ENCODE measurements around the gene CLCN5. TPM values are rescaled to one million over a fixed set of nuclear protein-coding genes. Genes with fewer than 3 reads are reported as not detected.

Gene CLCN5
- total and polyA plus RNA-seq, 2 experiments from 2014 or later: 3.7 to 13.6 TPM

DNA sequence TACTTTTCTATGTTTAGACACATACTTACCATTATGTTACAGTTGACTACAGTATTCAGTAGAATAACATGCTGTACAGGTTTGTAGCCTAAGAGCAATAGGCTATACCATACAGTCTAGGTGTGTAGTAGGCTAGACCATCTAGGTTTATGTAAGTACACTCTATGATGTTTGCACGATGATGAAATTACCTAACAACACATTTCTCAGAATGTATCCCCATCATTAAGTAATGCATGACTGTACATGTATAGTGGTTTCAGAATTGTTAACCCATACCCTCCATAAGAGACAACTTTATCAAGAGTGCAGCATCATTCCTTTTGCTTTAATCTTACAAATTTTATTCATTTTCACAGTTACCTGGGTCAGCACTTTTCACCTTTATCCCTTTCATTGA is 126.8 kb downstream of the CLCN5 start:
- H4K20me1 ChIP-seq (replicated peaks; ENCODE audit: insufficient read depth): no peaks in the 10 kb centered on the region
- H3K27ac ChIP-seq (ENCODE audit: low read depth): no peak overlapping the region
- peaks cover 2% of the 10 kb centered on the region for H3K27me3 Mint-ChIP-seq (ENCODE audit: insufficient read depth, low read depth, poor library complexity)
- H3K36me3 ChIP-seq (ENCODE audit: insufficient read depth): no peaks in the 10 kb centered on the region
- peaks cover 18% of the 10 kb centered on the region; the same call in 2 of the 3 replicates for H3K4me1 Mint-ChIP-seq
- no peaks in the 10 kb centered on the region for H3K9me3 Mint-ChIP-seq
- H3K4me2 ChIP-seq: no peak overlapping the region
- H3K79me2 ChIP-seq (replicated peaks; ENCODE audit: insufficient read depth): no peaks in the 10 kb centered on the region
- no peaks in the 10 kb centered on the region for H3K27me3 ChIP-seq (ENCODE audit: insufficient read depth)
- no peak for DNase-seq (ENCODE audit: low spot score)
- H2AFZ ChIP-seq: no peak overlapping the region
- H3K27ac Mint-ChIP-seq: no peak overlapping the region
- H3K36me3 Mint-ChIP-seq (ENCODE audit: low read depth): no peaks in the 10 kb centered on the region
- H3K4me1 ChIP-seq (ENCODE audit: insufficient read depth): peaks cover 5% of the 10 kb centered on the region; the same call in 1 of the 2 replicates
- no peak overlapping the region for H3K4me3 Mint-ChIP-seq
- no peak overlapping the region for H3K4me3 ChIP-seq
- TF ChIP-seq ZNF331 (CRISPR knock-in tag; IDR thresholded peaks at IDR 0.05; ENCODE audit: low read depth) (no peak), NANOG (IDR thresholded peaks at IDR 0.05; ENCODE audit: borderline replicate concordance) (no peak), STAT1 (IDR thresholded peaks at IDR 0.05; ENCODE audit: unreplicated experiment) (no peak), EZH2 (IDR thresholded peaks at IDR 0.05; ENCODE audit: low read depth, unreplicated experiment) (no peak), POLR2AphosphoS5 (IDR thresholded peaks at IDR 0.05; ENCODE audit: low read depth) (no peak), ZNF114 (CRISPR knock-in tag; IDR thresholded peaks at IDR 0.05) (no peak), EZH2phosphoT487 (IDR thresholded peaks at IDR 0.05; ENCODE audit: unreplicated experiment) (no peak), JUNB (IDR thresholded peaks at IDR 0.05; ENCODE audit: unreplicated experiment) (no peak), CREB1 (CRISPR knock-in tag; IDR thresholded peaks at IDR 0.05; ENCODE audit: low read depth) (no peak)
- TF ChIP-seq, protein P1, sequence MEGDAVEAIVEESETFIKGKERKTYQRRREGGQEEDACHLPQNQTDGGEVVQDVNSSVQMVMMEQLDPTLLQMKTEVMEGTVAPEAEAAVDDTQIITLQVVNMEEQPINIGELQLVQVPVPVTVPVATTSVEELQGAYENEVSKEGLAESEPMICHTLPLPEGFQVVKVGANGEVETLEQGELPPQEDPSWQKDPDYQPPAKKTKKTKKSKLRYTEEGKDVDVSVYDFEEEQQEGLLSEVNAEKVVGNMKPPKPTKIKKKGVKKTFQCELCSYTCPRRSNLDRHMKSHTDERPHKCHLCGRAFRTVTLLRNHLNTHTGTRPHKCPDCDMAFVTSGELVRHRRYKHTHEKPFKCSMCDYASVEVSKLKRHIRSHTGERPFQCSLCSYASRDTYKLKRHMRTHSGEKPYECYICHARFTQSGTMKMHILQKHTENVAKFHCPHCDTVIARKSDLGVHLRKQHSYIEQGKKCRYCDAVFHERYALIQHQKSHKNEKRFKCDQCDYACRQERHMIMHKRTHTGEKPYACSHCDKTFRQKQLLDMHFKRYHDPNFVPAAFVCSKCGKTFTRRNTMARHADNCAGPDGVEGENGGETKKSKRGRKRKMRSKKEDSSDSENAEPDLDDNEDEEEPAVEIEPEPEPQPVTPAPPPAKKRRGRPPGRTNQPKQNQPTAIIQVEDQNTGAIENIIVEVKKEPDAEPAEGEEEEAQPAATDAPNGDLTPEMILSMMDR (conservative IDR thresholded peaks at IDR 0.05; ENCODE audit: low read depth in 2 of 2): no peak
- TF ChIP-seq, protein P2, sequence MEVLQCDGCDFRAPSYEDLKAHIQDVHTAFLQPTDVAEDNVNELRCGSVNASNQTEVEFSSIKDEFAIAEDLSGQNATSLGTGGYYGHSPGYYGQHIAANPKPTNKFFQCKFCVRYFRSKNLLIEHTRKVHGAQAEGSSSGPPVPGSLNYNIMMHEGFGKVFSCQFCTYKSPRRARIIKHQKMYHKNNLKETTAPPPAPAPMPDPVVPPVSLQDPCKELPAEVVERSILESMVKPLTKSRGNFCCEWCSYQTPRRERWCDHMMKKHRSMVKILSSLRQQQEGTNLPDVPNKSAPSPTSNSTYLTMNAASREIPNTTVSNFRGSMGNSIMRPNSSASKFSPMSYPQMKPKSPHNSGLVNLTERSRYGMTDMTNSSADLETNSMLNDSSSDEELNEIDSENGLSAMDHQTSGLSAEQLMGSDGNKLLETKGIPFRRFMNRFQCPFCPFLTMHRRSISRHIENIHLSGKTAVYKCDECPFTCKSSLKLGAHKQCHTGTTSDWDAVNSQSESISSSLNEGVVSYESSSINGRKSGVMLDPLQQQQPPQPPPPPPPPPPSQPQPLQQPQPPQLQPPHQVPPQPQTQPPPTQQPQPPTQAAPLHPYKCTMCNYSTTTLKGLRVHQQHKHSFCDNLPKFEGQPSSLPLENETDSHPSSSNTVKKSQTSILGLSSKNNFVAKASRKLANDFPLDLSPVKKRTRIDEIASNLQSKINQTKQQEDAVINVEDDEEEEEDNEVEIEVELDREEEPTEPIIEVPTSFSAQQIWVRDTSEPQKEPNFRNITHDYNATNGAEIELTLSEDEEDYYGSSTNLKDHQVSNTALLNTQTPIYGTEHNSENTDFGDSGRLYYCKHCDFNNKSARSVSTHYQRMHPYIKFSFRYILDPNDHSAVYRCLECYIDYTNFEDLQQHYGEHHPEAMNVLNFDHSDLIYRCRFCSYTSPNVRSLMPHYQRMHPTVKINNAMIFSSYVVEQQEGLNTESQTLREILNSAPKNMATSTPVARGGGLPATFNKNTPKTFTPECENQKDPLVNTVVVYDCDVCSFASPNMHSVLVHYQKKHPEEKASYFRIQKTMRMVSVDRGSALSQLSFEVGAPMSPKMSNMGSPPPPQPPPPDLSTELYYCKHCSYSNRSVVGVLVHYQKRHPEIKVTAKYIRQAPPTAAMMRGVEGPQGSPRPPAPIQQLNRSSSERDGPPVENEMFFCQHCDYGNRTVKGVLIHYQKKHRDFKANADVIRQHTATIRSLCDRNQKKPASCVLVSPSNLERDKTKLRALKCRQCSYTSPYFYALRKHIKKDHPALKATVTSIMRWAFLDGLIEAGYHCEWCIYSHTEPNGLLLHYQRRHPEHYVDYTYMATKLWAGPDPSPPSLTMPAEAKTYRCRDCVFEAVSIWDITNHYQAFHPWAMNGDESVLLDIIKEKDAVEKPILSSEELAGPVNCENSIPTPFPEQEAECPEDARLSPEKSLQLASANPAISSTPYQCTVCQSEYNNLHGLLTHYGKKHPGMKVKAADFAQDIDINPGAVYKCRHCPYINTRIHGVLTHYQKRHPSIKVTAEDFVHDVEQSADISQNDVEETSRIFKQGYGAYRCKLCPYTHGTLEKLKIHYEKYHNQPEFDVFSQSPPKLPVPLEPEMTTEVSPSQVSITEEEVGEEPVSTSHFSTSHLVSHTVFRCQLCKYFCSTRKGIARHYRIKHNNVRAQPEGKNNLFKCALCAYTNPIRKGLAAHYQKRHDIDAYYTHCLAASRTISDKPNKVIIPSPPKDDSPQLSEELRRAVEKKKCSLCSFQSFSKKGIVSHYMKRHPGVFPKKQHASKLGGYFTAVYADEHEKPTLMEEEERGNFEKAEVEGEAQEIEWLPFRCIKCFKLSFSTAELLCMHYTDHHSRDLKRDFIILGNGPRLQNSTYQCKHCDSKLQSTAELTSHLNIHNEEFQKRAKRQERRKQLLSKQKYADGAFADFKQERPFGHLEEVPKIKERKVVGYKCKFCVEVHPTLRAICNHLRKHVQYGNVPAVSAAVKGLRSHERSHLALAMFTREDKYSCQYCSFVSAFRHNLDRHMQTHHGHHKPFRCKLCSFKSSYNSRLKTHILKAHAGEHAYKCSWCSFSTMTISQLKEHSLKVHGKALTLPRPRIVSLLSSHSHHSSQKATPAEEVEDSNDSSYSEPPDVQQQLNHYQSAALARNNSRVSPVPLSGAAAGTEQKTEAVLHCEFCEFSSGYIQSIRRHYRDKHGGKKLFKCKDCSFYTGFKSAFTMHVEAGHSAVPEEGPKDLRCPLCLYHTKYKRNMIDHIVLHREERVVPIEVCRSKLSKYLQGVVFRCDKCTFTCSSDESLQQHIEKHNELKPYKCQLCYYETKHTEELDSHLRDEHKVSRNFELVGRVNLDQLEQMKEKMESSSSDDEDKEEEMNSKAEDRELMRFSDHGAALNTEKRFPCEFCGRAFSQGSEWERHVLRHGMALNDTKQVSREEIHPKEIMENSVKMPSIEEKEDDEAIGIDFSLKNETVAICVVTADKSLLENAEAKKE (CRISPR knock-in tag; IDR thresholded peaks at IDR 0.05): no peak
- TF ChIP-seq, protein P3, sequence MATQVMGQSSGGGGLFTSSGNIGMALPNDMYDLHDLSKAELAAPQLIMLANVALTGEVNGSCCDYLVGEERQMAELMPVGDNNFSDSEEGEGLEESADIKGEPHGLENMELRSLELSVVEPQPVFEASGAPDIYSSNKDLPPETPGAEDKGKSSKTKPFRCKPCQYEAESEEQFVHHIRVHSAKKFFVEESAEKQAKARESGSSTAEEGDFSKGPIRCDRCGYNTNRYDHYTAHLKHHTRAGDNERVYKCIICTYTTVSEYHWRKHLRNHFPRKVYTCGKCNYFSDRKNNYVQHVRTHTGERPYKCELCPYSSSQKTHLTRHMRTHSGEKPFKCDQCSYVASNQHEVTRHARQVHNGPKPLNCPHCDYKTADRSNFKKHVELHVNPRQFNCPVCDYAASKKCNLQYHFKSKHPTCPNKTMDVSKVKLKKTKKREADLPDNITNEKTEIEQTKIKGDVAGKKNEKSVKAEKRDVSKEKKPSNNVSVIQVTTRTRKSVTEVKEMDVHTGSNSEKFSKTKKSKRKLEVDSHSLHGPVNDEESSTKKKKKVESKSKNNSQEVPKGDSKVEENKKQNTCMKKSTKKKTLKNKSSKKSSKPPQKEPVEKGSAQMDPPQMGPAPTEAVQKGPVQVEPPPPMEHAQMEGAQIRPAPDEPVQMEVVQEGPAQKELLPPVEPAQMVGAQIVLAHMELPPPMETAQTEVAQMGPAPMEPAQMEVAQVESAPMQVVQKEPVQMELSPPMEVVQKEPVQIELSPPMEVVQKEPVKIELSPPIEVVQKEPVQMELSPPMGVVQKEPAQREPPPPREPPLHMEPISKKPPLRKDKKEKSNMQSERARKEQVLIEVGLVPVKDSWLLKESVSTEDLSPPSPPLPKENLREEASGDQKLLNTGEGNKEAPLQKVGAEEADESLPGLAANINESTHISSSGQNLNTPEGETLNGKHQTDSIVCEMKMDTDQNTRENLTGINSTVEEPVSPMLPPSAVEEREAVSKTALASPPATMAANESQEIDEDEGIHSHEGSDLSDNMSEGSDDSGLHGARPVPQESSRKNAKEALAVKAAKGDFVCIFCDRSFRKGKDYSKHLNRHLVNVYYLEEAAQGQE (IDR thresholded peaks at IDR 0.05; ENCODE audit: unreplicated experiment): no peak
- TF ChIP-seq, protein P4, sequence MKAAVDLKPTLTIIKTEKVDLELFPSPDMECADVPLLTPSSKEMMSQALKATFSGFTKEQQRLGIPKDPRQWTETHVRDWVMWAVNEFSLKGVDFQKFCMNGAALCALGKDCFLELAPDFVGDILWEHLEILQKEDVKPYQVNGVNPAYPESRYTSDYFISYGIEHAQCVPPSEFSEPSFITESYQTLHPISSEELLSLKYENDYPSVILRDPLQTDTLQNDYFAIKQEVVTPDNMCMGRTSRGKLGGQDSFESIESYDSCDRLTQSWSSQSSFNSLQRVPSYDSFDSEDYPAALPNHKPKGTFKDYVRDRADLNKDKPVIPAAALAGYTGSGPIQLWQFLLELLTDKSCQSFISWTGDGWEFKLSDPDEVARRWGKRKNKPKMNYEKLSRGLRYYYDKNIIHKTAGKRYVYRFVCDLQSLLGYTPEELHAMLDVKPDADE (IDR thresholded peaks at IDR 0.05): no peak
- H3K9me2 ChIP-seq (ENCODE audit: insufficient read depth): no peaks in the 10 kb centered on the region
- ATAC-seq: no peak
- no peaks in the 10 kb centered on the region for H3F3A ChIP-seq (replicated peaks; ENCODE audit: low read depth)
